ENCODE measurements around the gene SLIT2.

The SLIT2 gene

DNA sequence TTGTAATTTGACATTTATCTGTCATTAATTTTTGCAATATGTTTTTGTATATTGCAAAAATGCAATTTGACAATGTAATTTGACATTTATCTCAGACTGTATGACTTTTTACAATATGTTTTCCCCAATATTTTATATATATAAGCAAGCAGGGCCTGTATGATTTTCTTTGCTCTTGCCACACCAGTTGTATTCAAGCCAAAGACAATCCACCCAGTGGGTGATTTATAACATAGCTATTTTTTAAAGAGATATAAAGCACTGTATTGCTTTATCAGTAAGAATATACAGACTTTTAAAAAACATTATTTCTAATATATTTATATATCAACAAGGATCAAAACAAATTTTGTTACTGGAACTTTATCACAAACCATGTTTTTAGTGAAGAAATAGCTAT is 47.3 kb downstream of the SLIT2 start:
- DNase-seq (ENCODE audit: low read depth, low spot score) = no peak
- H3K9ac ChIP-seq (ENCODE audit: insufficient read length, low read depth) = no peak overlapping the region
- no peaks in the 10 kb centered on the region for H3K27me3 ChIP-seq (ENCODE audit: insufficient read depth, insufficient read length)
- TF ChIP-seq YY1 (IDR thresholded peaks at IDR 0.05; ENCODE audit: insufficient read depth, insufficient read length) = no peak
- no peak for TF ChIP-seq ZNF274 (IDR thresholded peaks at IDR 0.05; ENCODE audit: low read depth, low read length)
- no peak for TF ChIP-seq SUZ12 (IDR thresholded peaks at IDR 0.05; ENCODE audit: extremely low read depth, insufficient read depth, insufficient read length)
- no peaks in the 10 kb centered on the region for H3K4me1 ChIP-seq (ENCODE audit: insufficient read depth, insufficient read length)
- H3K4me3 ChIP-seq (ENCODE audit: insufficient read length, low read depth) = no peak overlapping the region
- H3K9me3 ChIP-seq (ENCODE audit: insufficient read depth, low read length) = no peaks in the 10 kb centered on the region
- no peaks in the 10 kb centered on the region for H3K36me3 ChIP-seq (ENCODE audit: insufficient read depth, insufficient read length, low read length)

DNA sequence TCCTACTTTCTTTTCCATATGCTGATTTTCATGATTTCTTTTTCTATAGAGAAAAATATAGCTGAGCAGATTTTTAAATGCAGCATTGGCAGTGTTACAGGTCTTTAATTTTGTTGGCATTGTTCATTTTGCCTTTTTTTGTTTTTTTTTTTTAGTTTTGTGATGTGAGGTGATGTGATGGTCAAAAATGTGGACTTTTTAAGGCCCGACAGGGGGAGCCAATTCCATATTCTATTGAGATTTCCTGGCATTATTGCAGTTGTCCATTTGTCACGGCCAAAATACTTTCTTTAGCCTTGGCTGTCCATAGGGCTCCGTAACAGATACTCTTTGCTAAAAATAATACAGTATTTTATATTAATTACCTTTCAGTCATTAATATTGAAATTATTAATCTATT is 47.8 kb downstream of the SLIT2 start:
- no peaks in the 10 kb centered on the region for H3K9me3 ChIP-seq (ENCODE audit: insufficient read depth, low read length)
- TF ChIP-seq ZNF274 (IDR thresholded peaks at IDR 0.05; ENCODE audit: low read depth, low read length) = no peak
- no peak for TF ChIP-seq SUZ12 (IDR thresholded peaks at IDR 0.05; ENCODE audit: extremely low read depth, insufficient read depth, insufficient read length)
- no peak for TF ChIP-seq YY1 (IDR thresholded peaks at IDR 0.05; ENCODE audit: insufficient read depth, insufficient read length)
- no peaks in the 10 kb centered on the region for H3K27me3 ChIP-seq (ENCODE audit: insufficient read depth, insufficient read length)
- H3K9ac ChIP-seq (ENCODE audit: insufficient read length, low read depth) = no peak overlapping the region
- no peak for DNase-seq (ENCODE audit: low read depth, low spot score)
- H3K36me3 ChIP-seq (ENCODE audit: insufficient read depth, insufficient read length, low read length) = no peaks in the 10 kb centered on the region
- H3K4me3 ChIP-seq (ENCODE audit: insufficient read length, low read depth) = no peak overlapping the region
- no peaks in the 10 kb centered on the region for H3K4me1 ChIP-seq (ENCODE audit: insufficient read depth, insufficient read length)

DNA sequence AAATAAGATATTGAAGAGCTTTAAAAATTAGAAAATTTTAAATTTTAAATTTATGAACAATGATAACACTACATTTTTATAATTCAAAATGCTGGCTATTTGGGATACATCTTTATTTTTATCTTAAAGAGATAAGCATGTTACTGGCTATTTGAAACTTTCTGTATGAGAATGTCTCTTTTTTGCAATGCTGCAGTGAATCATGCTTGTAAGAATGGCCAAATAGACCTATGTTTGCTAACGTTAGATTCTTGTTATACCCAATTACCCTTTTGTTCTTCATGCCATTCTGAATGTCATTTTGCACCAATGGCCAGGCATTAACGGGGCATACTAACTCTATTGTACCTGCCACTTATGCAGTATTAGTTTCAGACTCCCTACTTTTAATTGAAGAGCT is 49.5 kb downstream of the SLIT2 start:
- H3K9me3 ChIP-seq (ENCODE audit: insufficient read depth, low read length) = no peaks in the 10 kb centered on the region
- H3K36me3 ChIP-seq (ENCODE audit: insufficient read depth, insufficient read length, low read length) = no peaks in the 10 kb centered on the region
- H3K27me3 ChIP-seq (ENCODE audit: insufficient read depth, insufficient read length) = no peaks in the 10 kb centered on the region
- no peak for DNase-seq (ENCODE audit: low read depth, low spot score)
- H3K4me3 ChIP-seq (ENCODE audit: insufficient read length, low read depth) = no peak overlapping the region
- TF ChIP-seq ZNF274 (IDR thresholded peaks at IDR 0.05; ENCODE audit: low read depth, low read length) (no peak), SUZ12 (IDR thresholded peaks at IDR 0.05; ENCODE audit: extremely low read depth, insufficient read depth, insufficient read length) (no peak), YY1 (IDR thresholded peaks at IDR 0.05; ENCODE audit: insufficient read depth, insufficient read length) (no peak)
- H3K4me1 ChIP-seq (ENCODE audit: insufficient read depth, insufficient read length) = no peaks in the 10 kb centered on the region
- no peak overlapping the region for H3K9ac ChIP-seq (ENCODE audit: insufficient read length, low read depth)
